HCT116 (cell line): Measurements from ENCODE around the gene ETNK2.

ENCODE experiments used
- CEBPB ChIP-seq: IDR thresholded peaks from 2 replicates; pipeline ENCODE4 v1.6.1; 2012; ENCODE audit warnings: low read depth
- RAD21 ChIP-seq: IDR thresholded peaks from 2 replicates; pipeline ENCODE4 v1.6.1; 2012; ENCODE audit warnings: low read depth, mild to moderate bottlenecking

DNA sequence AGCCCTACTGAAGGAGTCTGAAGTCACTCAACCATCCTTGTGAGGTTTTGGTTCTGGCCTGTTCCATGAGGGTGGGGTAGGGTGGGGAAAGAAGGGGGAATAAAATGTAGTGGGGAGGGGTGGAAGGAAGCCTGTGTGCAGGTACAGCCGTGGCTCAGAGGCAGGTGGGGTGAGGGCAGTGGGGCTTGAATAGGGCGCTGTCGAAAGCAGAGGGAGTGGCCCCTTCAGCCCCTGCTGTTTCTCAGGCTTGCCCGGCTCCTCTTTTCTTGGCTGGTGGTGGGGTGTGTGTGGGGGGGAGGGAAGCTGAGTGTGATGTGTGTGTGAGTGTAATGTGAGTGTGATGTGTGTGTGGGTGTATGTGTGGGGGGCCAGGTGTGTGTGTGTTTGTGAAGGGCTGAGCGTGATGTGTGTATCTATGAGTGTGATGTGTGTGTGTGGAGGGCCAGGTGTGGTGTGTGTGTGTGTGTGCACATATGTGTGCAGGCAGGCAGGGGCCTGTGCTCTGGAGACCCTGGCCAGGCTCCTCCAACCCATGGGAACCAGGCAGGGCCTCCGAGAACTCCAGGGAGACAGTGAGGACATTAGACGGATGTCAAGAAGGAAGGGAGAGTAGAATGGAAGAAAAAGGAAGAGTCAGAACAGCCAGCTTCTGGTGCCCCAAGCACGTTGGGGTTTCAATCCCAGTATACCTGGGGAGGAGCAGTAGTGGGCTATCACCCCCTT, 69.9 kb downstream of the ETNK2 start:
- TF ChIP-seq RAD21 = no peak
- TF ChIP-seq CEBPB = no peak
